K562 (cell line): ENCODE results near the gene CRYBG2.

ENCODE experiments used
- MEF2D ChIP-seq: conservative IDR thresholded peaks from 2 replicates; pipeline ENCODE4 v1.6.1; 2016; ENCODE audit warnings: low read depth, missing genetic modification characterization, missing compliant biosample characterization
- POLR2A ChIP-seq: fragments of 450-650 bp; conservative IDR thresholded peaks from 2 replicates; pipeline ENCODE4 v1.6.1; 2016
- SMAD4 ChIP-seq: fragments of 250-450 bp; sonication (Bioruptor Pico); conservative IDR thresholded peaks from 2 replicates; pipeline ENCODE4 v1.8.0; 2021; ENCODE audit warnings: inconsistent platforms, mild to moderate bottlenecking, moderate library complexity
- ZNF75A ChIP-seq: fragments of 450-650 bp; formaldehyde crosslinking; IDR thresholded peaks from 2 replicates; pipeline ENCODE4 v1.4.0; 2020; ENCODE audit warnings: mild to moderate bottlenecking
- TF ChIP-seq, protein P1 (sequence below): sonication (generic); formaldehyde crosslinking; IDR thresholded peaks from 2 replicates; pipeline ENCODE4 v1.8.0; 2023; ENCODE audit warnings: missing genetic modification reagents, mild to moderate bottlenecking, borderline replicate concordance

GRCh38 chr1:26362331-26362730 lies 8.4 kb upstream of the CRYBG2 start:
- TF ChIP-seq MEF2D (no peak), POLR2A (no peak), SMAD4 (CRISPR knock-in tag) (no peak), ZNF75A (CRISPR knock-in tag) (no peak)
- TF ChIP-seq, protein P1, sequence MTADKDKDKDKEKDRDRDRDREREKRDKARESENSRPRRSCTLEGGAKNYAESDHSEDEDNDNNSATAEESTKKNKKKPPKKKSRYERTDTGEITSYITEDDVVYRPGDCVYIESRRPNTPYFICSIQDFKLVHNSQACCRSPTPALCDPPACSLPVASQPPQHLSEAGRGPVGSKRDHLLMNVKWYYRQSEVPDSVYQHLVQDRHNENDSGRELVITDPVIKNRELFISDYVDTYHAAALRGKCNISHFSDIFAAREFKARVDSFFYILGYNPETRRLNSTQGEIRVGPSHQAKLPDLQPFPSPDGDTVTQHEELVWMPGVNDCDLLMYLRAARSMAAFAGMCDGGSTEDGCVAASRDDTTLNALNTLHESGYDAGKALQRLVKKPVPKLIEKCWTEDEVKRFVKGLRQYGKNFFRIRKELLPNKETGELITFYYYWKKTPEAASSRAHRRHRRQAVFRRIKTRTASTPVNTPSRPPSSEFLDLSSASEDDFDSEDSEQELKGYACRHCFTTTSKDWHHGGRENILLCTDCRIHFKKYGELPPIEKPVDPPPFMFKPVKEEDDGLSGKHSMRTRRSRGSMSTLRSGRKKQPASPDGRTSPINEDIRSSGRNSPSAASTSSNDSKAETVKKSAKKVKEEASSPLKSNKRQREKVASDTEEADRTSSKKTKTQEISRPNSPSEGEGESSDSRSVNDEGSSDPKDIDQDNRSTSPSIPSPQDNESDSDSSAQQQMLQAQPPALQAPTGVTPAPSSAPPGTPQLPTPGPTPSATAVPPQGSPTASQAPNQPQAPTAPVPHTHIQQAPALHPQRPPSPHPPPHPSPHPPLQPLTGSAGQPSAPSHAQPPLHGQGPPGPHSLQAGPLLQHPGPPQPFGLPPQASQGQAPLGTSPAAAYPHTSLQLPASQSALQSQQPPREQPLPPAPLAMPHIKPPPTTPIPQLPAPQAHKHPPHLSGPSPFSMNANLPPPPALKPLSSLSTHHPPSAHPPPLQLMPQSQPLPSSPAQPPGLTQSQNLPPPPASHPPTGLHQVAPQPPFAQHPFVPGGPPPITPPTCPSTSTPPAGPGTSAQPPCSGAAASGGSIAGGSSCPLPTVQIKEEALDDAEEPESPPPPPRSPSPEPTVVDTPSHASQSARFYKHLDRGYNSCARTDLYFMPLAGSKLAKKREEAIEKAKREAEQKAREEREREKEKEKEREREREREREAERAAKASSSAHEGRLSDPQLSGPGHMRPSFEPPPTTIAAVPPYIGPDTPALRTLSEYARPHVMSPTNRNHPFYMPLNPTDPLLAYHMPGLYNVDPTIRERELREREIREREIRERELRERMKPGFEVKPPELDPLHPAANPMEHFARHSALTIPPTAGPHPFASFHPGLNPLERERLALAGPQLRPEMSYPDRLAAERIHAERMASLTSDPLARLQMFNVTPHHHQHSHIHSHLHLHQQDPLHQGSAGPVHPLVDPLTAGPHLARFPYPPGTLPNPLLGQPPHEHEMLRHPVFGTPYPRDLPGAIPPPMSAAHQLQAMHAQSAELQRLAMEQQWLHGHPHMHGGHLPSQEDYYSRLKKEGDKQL, result no peak
